ENCODE measurements around the gene SHF.

SHF gene

DNA sequence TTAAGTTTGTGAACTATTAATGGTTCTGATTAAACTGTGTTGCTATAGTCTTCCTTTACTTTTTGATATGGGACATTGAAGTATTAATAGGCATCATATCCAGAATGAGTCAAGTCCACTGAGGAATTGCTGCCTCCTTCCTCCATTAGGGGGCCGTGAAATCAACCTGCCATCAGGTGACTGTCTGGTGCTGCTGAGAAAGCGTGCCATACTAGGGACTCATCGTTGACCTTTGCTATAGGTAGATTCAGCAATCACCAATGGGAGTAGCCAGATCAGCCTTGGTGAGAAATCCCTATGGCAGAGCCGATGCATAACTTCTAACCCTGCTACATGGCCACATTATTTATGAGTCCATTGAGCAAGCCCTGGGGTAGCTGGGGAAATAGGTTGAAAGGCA lies 34.2 kb upstream of the SHF start:
- no peaks in the 10 kb centered on the region for H3K4me1 ChIP-seq (ENCODE audit: control insufficient read depth, insufficient read depth, low read length)
- no peaks in the 10 kb centered on the region; the same call in 1 of the 2 replicates for H3K27me3 ChIP-seq (ENCODE audit: control insufficient read depth, insufficient read depth, low read length)
- no peaks in the 10 kb centered on the region for H3K9me3 ChIP-seq (ENCODE audit: control insufficient read depth, insufficient read depth, low read length)
- no peaks in the 10 kb centered on the region for H3K36me3 ChIP-seq (ENCODE audit: control insufficient read depth, insufficient read depth, low read length)
- H3K27ac ChIP-seq (ENCODE audit: low read depth, low read length) = no peak overlapping the region
- no peak overlapping the region for H3K9ac ChIP-seq (ENCODE audit: low read depth, low read length)
- H3K4me3 ChIP-seq (ENCODE audit: low read depth, low read length) = no peak overlapping the region

DNA sequence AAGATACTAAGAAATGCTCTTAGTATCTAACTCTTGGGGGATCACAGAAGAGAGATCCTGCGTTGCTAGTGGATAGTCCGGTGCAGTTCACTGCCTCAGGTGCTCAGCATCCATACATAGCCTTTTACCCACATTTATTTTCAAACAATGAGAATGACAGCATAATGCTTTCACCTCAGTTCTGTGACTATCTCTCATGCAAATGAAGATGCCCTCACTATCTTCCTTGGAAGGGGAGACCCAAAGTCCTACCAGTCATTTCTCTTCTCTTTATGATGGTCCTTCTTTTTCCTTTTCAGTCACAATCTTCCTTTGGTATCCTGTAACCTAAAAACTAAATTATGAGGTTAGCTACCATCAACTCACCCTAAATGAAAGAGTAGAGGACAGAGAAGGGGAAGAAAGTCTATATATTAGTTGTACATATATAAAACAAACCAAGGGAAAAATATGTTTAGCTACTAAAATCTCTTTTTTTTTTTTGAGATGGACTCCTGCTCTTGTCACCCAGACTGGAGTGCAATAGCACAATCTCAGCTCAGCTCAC lies 33.4 kb upstream of the SHF start:
- no peak overlapping the region for H3K4me3 ChIP-seq (ENCODE audit: low read depth, low read length)
- no peak overlapping the region for H3K27ac ChIP-seq (ENCODE audit: low read depth, low read length)
- H3K4me1 ChIP-seq (ENCODE audit: control insufficient read depth, insufficient read depth, low read length) = no peaks in the 10 kb centered on the region
- no peaks in the 10 kb centered on the region for H3K9me3 ChIP-seq (ENCODE audit: control insufficient read depth, insufficient read depth, low read length)
- no peaks in the 10 kb centered on the region; the same call in 1 of the 2 replicates for H3K27me3 ChIP-seq (ENCODE audit: control insufficient read depth, insufficient read depth, low read length)
- no peak overlapping the region for H3K9ac ChIP-seq (ENCODE audit: low read depth, low read length)
- H3K36me3 ChIP-seq (ENCODE audit: control insufficient read depth, insufficient read depth, low read length) = no peaks in the 10 kb centered on the region

DNA sequence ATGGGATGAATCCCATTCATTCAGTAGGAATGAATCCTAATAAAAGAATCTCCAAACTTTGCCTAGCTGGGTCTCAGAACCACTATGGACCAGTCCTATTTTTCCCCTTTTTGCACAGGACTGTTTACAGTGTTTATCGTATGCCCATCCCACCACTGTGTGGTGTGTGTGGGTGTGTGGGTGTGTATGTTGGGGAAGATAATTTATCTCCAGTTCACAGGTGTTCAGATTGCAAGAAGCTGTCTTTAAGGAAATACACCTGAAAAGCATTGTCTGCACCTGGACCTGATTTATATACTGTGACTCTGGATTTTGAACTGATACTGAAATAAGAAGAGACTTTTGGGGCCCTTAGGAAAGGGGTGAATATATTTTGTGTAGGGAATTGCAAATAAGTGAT lies 24.7 kb upstream of the SHF start:
- H3K9me3 ChIP-seq (ENCODE audit: control insufficient read depth, insufficient read depth, low read length) = no peaks in the 10 kb centered on the region
- no peaks in the 10 kb centered on the region for H3K36me3 ChIP-seq (ENCODE audit: control insufficient read depth, insufficient read depth, low read length)
- H3K4me3 ChIP-seq (ENCODE audit: low read depth, low read length) = no peak overlapping the region
- no peaks in the 10 kb centered on the region for H3K27me3 ChIP-seq (ENCODE audit: control insufficient read depth, insufficient read depth, low read length)
- H3K9ac ChIP-seq (ENCODE audit: low read depth, low read length) = no peak overlapping the region
- H3K27ac ChIP-seq (ENCODE audit: low read depth, low read length) = no peak overlapping the region
- H3K4me1 ChIP-seq (ENCODE audit: control insufficient read depth, insufficient read depth, low read length) = no peaks in the 10 kb centered on the region

DNA sequence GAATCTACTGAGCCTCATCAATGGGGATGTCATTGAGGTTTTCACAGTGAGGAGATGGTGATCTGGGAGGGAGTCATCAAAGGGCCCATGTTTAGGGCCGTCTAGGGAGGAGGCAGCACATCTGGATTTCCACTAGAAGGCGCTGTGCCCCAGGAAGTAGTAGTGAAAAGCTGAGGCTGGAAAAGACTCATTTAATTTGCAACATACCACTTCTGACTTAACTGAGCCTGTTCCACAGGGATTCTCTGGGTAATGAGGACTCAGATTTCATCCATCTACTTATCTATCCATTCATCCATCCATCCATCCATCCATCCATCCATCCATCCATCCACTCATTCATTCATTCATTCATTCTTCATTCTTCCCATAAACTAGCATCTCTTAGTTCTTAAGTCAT lies 17.4 kb upstream of the SHF start:
- H3K9me3 ChIP-seq (ENCODE audit: control insufficient read depth, insufficient read depth, low read length) = no peaks in the 10 kb centered on the region
- H3K4me1 ChIP-seq (ENCODE audit: control insufficient read depth, insufficient read depth, low read length) = 0 out of 2 replicates have a peak, but pooled peaks cover 6% of the 10 kb centered on the region
- no peaks in the 10 kb centered on the region for H3K27me3 ChIP-seq (ENCODE audit: control insufficient read depth, insufficient read depth, low read length)
- no peak overlapping the region for H3K27ac ChIP-seq (ENCODE audit: low read depth, low read length)
- no peaks in the 10 kb centered on the region for H3K36me3 ChIP-seq (ENCODE audit: control insufficient read depth, insufficient read depth, low read length)
- no peak overlapping the region for H3K9ac ChIP-seq (ENCODE audit: low read depth, low read length)
- no peak overlapping the region for H3K4me3 ChIP-seq (ENCODE audit: low read depth, low read length)

DNA sequence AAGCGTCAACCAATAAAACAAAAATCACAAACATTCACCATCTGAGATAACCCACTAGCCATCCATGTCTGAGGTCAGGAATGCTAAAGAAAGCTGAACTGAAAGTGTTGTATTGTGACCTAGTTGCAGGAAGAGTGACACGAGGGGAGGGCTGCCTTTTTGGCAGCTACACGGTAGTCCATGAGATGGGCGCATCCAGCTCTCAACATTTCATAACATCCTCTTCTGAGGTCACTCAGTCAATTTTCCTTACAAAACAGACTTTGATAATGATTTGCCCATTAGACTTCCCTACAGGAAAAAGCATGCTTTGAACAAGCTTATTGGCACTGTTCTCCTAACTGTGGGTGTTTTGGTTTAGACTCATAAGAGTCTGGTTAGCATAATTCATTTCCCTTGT lies 15.4 kb upstream of the SHF start:
- Histone ChIP-seq H3K27ac (ENCODE audit: low read depth, low read length) (no peak overlapping the region), H3K9ac (ENCODE audit: low read depth, low read length) (no peak overlapping the region), H3K4me3 (ENCODE audit: low read depth, low read length) (no peak overlapping the region), H3K36me3 (ENCODE audit: control insufficient read depth, insufficient read depth, low read length) (no peaks in the 10 kb centered on the region), H3K27me3 (ENCODE audit: control insufficient read depth, insufficient read depth, low read length) (no peaks in the 10 kb centered on the region; the same call in 1 of the 2 replicates), H3K4me1 (ENCODE audit: control insufficient read depth, insufficient read depth, low read length) (0 out of 2 replicates have a peak, but pooled peaks cover 6% of the 10 kb centered on the region), H3K9me3 (ENCODE audit: control insufficient read depth, insufficient read depth, low read length) (no peaks in the 10 kb centered on the region)

DNA sequence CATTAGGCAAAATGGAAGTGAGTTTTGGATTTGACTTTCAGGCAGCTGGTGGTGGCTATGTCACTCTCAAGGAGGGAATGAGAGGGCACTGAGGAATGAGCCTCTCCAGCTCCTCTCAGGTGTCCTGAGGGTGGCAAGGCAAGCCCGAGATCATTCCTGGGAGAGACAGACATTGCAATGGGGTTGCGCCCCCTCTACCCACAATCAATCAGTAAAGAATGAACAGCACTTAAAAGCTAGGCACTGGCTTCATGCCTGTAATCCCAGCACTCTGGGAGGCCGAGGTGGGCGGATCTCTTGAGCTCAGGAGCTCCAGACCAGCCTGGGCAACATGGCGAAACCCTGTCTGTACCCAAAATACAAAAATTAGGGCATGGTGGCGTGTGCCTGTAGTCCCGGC lies 14.1 kb upstream of the SHF start:
- no peaks in the 10 kb centered on the region for H3K36me3 ChIP-seq (ENCODE audit: control insufficient read depth, insufficient read depth, low read length)

DNA sequence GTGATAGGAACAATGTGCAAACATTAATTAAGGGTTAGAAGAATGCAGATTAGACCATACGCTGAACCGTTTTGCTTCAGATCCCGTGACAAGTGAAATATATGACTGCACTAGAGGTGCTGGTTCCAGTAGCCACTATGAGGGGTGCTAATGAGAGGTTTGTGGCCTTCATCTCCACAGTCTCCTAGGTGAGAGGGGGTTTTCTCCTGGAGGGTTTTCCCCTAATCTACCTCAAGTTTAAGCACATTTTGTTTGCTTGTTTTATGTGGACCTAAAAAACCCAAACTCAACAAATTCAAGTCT lies 13.7 kb upstream of the SHF start:
- Histone ChIP-seq H3K27me3 (ENCODE audit: control insufficient read depth, insufficient read depth, low read length) (no peaks in the 10 kb centered on the region; the same call in 1 of the 2 replicates), H3K27ac (ENCODE audit: low read depth, low read length) (peak overlapping the region; percentile 18), H3K36me3 (ENCODE audit: control insufficient read depth, insufficient read depth, low read length) (no peaks in the 10 kb centered on the region), H3K9me3 (ENCODE audit: control insufficient read depth, insufficient read depth, low read length) (no peaks in the 10 kb centered on the region), H3K9ac (ENCODE audit: low read depth, low read length) (no peak overlapping the region), H3K4me1 (ENCODE audit: control insufficient read depth, insufficient read depth, low read length) (0 out of 2 replicates have a peak, but pooled peaks cover 6% of the 10 kb centered on the region), H3K4me3 (ENCODE audit: low read depth, low read length) (peak overlapping the region; percentile 92; the same call in 1 of the 2 replicates)

More for the DNA sequence above, 14.1 kb upstream of the SHF start:
- Histone ChIP-seq H3K27ac (ENCODE audit: low read depth, low read length) (peak overlapping the region; percentile 18), H3K9me3 (ENCODE audit: control insufficient read depth, insufficient read depth, low read length) (no peaks in the 10 kb centered on the region), H3K4me1 (ENCODE audit: control insufficient read depth, insufficient read depth, low read length) (0 out of 2 replicates have a peak, but pooled peaks cover 6% of the 10 kb centered on the region), H3K9ac (ENCODE audit: low read depth, low read length) (no peak overlapping the region), H3K4me3 (ENCODE audit: low read depth, low read length) (no peak overlapping the region), H3K27me3 (ENCODE audit: control insufficient read depth, insufficient read depth, low read length) (no peaks in the 10 kb centered on the region; the same call in 1 of the 2 replicates)

DNA sequence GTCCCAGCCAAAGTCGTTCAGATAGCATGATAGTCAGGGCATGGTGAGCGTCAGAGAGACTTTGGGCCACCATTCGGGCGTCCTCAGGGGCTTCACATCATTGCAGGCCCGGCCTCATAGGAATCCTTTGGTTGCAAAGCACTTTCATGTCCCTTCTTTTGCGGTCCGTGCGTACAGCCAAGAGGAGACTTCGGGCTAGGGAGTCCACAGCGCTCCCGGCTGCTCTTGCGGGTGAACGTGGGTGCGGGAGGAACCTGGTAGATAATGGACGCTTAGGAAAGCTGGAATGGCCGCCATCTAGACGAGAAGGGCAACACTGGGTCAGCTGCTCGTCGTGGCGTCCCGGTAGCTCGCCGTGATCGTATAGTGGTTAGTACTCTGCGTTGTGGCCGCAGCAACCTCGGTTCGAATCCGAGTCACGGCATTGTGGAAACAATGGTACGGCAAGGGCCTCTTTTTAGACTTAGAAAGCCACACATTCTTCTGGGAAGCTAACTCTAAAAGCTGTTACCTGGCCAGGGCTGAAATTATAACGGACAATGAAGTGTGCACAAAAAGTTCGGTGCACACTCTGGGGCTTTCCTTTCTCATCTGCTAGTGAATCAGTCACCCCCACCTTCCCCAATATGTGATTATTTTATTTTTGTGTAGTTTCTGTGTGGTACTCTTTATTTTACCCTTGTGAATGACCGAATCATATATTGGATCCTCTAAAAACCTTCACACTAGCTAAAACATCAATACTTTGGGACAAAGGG lies 13.2 kb upstream of the SHF start:
- peak overlapping the region; percentile 90 for H3K27ac ChIP-seq (ENCODE audit: low read depth, low read length)
- H3K36me3 ChIP-seq (ENCODE audit: control insufficient read depth, insufficient read depth, low read length) = no peaks in the 10 kb centered on the region
- no peaks in the 10 kb centered on the region for H3K9me3 ChIP-seq (ENCODE audit: control insufficient read depth, insufficient read depth, low read length)
- peak overlapping the region; percentile 92 for H3K4me3 ChIP-seq (ENCODE audit: low read depth, low read length)
- peak overlapping the region; percentile 67 for H3K9ac ChIP-seq (ENCODE audit: low read depth, low read length)
- H3K27me3 ChIP-seq (ENCODE audit: control insufficient read depth, insufficient read depth, low read length) = no peaks in the 10 kb centered on the region; the same call in 1 of the 2 replicates
- H3K4me1 ChIP-seq (ENCODE audit: control insufficient read depth, insufficient read depth, low read length) = 0 out of 2 replicates have a peak, but pooled peaks cover 6% of the 10 kb centered on the region

DNA sequence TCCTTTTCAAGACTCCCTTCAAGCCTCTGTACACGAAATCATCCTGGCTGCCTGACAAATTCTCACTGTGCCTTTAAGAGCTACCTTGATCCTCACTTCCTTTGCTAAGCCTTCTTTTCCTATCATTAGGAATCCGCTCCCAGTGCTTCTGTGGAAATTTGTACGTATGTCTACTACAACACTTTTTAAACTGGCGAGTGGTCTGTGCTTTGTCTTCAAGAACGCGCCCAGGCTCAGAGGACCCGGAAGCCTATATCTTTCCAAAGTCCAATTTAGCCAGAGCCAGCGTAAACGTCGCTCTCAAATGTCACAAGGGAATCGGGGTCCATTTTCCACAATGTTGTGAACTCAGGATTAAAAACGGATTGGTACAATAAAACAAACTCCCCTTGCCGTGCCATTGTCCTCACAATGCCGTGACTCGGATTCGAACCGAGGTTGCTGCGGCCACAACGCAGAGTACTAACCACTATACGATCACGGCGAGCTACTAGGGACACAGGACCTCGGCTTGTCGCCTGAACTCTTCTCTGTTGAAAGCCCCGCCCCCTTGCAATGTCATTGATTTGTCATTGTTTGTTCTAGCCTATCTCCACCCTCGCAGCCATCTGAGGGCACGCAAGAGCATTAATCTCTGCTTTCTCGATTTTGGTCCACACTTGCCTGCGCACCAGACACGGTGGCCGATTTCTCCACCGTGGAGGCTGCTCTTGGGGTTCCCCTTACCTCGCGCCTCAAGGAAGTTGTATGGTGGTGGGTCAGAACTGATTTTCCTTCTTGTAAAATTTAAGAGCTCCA lies 12.4 kb upstream of the SHF start:
- peak overlapping the region; percentile 92 for H3K4me3 ChIP-seq (ENCODE audit: low read depth, low read length)
- H3K4me1 ChIP-seq (ENCODE audit: control insufficient read depth, insufficient read depth, low read length) = 0 out of 2 replicates have a peak, but pooled peaks cover 6% of the 10 kb centered on the region
- peak overlapping the region; percentile 90 for H3K27ac ChIP-seq (ENCODE audit: low read depth, low read length)
- H3K36me3 ChIP-seq (ENCODE audit: control insufficient read depth, insufficient read depth, low read length) = no peaks in the 10 kb centered on the region
- H3K27me3 ChIP-seq (ENCODE audit: control insufficient read depth, insufficient read depth, low read length) = no peaks in the 10 kb centered on the region; the same call in 1 of the 2 replicates
- peak overlapping the region; percentile 67 for H3K9ac ChIP-seq (ENCODE audit: low read depth, low read length)
- H3K9me3 ChIP-seq (ENCODE audit: control insufficient read depth, insufficient read depth, low read length) = no peaks in the 10 kb centered on the region

DNA sequence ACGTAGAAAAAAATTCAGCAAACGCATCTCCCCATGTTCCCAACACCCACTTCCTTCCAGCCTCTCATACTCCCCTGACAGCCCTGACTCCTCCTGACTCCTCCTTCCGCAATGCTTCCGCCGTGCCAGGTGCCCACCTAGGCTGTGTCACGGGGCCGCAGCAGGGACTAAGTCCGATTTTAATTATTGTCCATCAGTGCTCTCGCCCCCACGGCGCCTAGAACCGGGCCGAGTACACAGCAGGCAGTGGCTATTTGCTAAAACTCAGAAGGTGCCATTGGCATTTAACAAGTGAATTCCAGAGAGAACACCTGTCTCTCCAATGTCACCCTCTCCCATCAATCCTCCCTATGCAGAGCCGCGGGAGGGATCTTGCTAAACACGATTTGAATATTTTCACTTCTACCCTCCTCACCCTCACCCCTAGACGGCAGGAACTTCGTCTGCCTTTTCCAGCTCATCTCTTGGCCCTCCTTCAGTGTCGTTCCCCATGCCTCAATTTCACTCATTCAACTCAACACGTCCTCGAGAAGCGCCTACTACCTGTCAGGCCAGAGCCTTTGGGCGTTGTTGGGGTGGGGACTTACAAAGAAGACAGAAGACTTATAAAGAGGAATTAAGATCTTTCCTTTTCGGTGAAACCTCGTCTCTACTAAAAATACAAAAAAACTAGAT lies 11.5 kb upstream of the SHF start:
- Histone ChIP-seq H3K9me3 (ENCODE audit: control insufficient read depth, insufficient read depth, low read length) (no peaks in the 10 kb centered on the region), H3K27ac (ENCODE audit: low read depth, low read length) (no peak overlapping the region), H3K36me3 (ENCODE audit: control insufficient read depth, insufficient read depth, low read length) (no peaks in the 10 kb centered on the region), H3K27me3 (ENCODE audit: control insufficient read depth, insufficient read depth, low read length) (no peaks in the 10 kb centered on the region; the same call in 1 of the 2 replicates), H3K4me3 (ENCODE audit: low read depth, low read length) (peak overlapping the region; percentile 92), H3K9ac (ENCODE audit: low read depth, low read length) (no peak overlapping the region), H3K4me1 (ENCODE audit: control insufficient read depth, insufficient read depth, low read length) (no peaks in the 10 kb centered on the region)

All from HUES48 (cell line).